Colonic mucosa (tissue), 4 donors: ENCODE data around the gene TGFB1I1. TPM values are rescaled to one million over a fixed set of nuclear protein-coding genes. Genes with fewer than 3 reads are reported as not detected.
A peak's percentile ranks its signal among the peaks of the same experiment; 100 is the strongest.

Experiments used
- DNase-seq: peaks from one replicate; pipeline ENCODE4 v3.0.0-alpha.2; 2020
- H3K27ac ChIP-seq: fragments of 200-600 bp; one replicate; pipeline ENCODE4 v1.8.0; 2021
- H3K27me3 ChIP-seq: fragments of 200-600 bp; one replicate; pipeline ENCODE4 v1.8.0; 2021
- H3K36me3 ChIP-seq: fragments of 200-600 bp; one replicate; pipeline ENCODE4 v1.8.0; 2021
- H3K4me1 ChIP-seq: fragments of 200-600 bp; one replicate; pipeline ENCODE4 v1.8.0; 2021; ENCODE audit warnings: mild to moderate bottlenecking
- H3K4me3 ChIP-seq: fragments of 200-600 bp; one replicate; pipeline ENCODE4 v1.8.0; 2021
- H3K9ac ChIP-seq, 2 donors: one replicate each; pipeline ENCODE4 v1.7.0; 2013; ENCODE audit warnings: control low read depth in 2 of 2, low read depth in 2 of 2, low read length in 2 of 2
- H3K9me3 ChIP-seq: fragments of 200-600 bp; one replicate; pipeline ENCODE4 v1.8.0; 2021
- CTCF ChIP-seq: fragments of 200-600 bp; IDR thresholded peaks from one replicate; pipeline ENCODE4 v1.8.0; 2022; ENCODE audit warnings: antibody characterized with exemption, mild to moderate bottlenecking
- intact Hi-C: fragments of 100-400 bp; cut with DNase I; formaldehyde crosslinking; loops from one replicate; pipeline ENCODE4 v1.14.1; 2022
- total RNA-seq, 2 donors: library from RNA; stranded (reverse); fragmentation: NEBNext Ultra II Directional in 1 of 2; extraction: Animal tissue kit (Norgen Biotek cat#: 25700) in 1 of 2; gene quantifications; one replicate each; pipeline ENCODE4 v1.2.1, GENCODE V29; 2021
- donor health status: healthy.
- donor health status: DM: no; HTN: no; CAD: no.
- donor health status: DM: no; HTN: no; CAD: no.

Gene TGFB1I1
- total RNA-seq, 2 donors from 2014 or later = 10.9 to 34.2 TPM

GRCh38 chr16:31451201-31451600 is 20.8 kb upstream of the TGFB1I1 start:
- H3K9me3 ChIP-seq = no peaks in the 10 kb centered on the region
- H3K27ac ChIP-seq = no peak overlapping the region
- H3K4me3 ChIP-seq = no peak overlapping the region
- intact Hi-C loops = loop anchor here (10.0 kb wide), 2 partner anchors 266 to 414 kb away; partner anchors contain the start of gene FUS
- no peaks in the 10 kb centered on the region for H3K36me3 ChIP-seq
- peaks cover 7% of the 10 kb centered on the region for H3K4me1 ChIP-seq
- no peaks in the 10 kb centered on the region for H3K27me3 ChIP-seq
- no peak for DNase-seq
- no peak for TF ChIP-seq CTCF
- H3K9ac ChIP-seq = no peak overlapping the region

GRCh38 chr16:31451681-31452351 is 20.1 kb upstream of the TGFB1I1 start:
- Histone ChIP-seq H3K9ac (no peak overlapping the region), H3K9me3 (no peaks in the 10 kb centered on the region), H3K27me3 (no peaks in the 10 kb centered on the region), H3K4me3 (no peak overlapping the region), H3K4me1 (peaks cover 10% of the 10 kb centered on the region), H3K36me3 (no peaks in the 10 kb centered on the region), H3K27ac (peak overlapping the region; percentile 8)
- DNase-seq = no peak
- intact Hi-C loops = loop anchor here (10.0 kb wide), 2 partner anchors 267 to 413 kb away; partner anchors contain the start of gene FUS
- TF ChIP-seq CTCF = peak; percentile 38

- no peaks in the 10 kb centered on the region for H3K36me3 ChIP-seq
- no peak for TF ChIP-seq CTCF
- H3K9ac ChIP-seq = no peak overlapping the region
- no peak overlapping the region for H3K4me3 ChIP-seq
- peak overlapping the region; percentile 8 for H3K27ac ChIP-seq
- no peak for DNase-seq
- intact Hi-C loops = loop anchor here (10.0 kb wide), 2 partner anchors 268 to 412 kb away; partner anchors contain the start of gene FUS
- peaks cover 19% of the 10 kb centered on the region for H3K4me1 ChIP-seq
- no peaks in the 10 kb centered on the region for H3K9me3 ChIP-seq
- no peaks in the 10 kb centered on the region for H3K27me3 ChIP-seq
These were observed 19.3 kb upstream of the TGFB1I1 start for GRCh38 chr16:31452631-31453106.

GRCh38 chr16:31453255-31454204 is 18.4 kb upstream of the TGFB1I1 start:
- Histone ChIP-seq H3K27me3 (no peaks in the 10 kb centered on the region), H3K4me1 (peaks cover 22% of the 10 kb centered on the region), H3K27ac (peak overlapping the region; percentile 27), H3K9me3 (no peaks in the 10 kb centered on the region), H3K9ac (peak overlapping the region in 1 of 2 donors; percentile 26), H3K4me3 (no peak overlapping the region), H3K36me3 (no peaks in the 10 kb centered on the region)
- intact Hi-C loops = loop anchor here (10.0 kb wide), 2 partner anchors 269 to 411 kb away; partner anchors contain the start of gene FUS
- no peak for TF ChIP-seq CTCF
- DNase-seq = no peak

GRCh38 chr16:31455601-31456314 is 16.2 kb upstream of the TGFB1I1 start:
- Histone ChIP-seq H3K36me3 (no peaks in the 10 kb centered on the region), H3K27ac (no peak overlapping the region), H3K4me3 (no peak overlapping the region), H3K9ac (peak overlapping the region in 1 of 2 donors; percentile 45), H3K4me1 (peaks cover 27% of the 10 kb centered on the region), H3K9me3 (no peaks in the 10 kb centered on the region), H3K27me3 (no peaks in the 10 kb centered on the region)
- DNase-seq = no peak
- no peak for TF ChIP-seq CTCF
- intact Hi-C loops = loop anchor here (10.0 kb wide), 2 partner anchors 271 to 409 kb away; partner anchors contain the start of gene FUS
